ENCODE measurements around the gene LYSMD3.

The LYSMD3 gene

DNA sequence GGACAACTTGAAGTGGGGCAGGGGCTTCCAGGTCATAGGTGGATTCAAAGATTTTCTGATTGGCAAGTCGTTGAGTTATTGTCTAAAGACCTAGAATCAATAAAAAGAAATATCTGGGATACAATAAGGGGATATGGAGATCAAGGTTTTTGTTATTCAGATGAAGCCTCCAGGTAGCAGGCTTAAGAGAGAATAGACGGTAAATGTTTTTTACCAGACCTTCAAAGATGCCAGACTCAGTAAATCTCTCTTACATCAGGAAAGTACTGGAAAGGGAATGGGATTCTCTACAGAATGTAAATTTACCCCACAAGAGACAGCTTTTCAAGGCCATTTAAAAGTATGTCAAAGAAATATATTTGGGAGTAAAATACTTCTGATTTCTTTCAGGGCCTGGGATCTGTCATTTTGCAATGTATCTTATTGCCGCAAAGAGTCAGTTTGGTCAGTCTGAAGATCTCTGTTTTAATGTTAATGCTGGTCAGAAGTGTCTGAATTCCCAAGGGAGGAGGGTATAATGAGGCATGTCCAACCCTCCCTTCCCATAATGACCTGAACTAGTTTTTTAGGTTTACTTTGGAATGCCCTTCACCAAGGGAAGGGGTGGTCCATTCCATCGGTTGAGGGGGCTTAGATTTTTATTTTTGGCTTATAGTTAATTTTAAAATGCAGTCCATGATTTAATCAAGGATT, 13.6 kb upstream of the LYSMD3 start:
- TF ChIP-seq, protein P1, sequence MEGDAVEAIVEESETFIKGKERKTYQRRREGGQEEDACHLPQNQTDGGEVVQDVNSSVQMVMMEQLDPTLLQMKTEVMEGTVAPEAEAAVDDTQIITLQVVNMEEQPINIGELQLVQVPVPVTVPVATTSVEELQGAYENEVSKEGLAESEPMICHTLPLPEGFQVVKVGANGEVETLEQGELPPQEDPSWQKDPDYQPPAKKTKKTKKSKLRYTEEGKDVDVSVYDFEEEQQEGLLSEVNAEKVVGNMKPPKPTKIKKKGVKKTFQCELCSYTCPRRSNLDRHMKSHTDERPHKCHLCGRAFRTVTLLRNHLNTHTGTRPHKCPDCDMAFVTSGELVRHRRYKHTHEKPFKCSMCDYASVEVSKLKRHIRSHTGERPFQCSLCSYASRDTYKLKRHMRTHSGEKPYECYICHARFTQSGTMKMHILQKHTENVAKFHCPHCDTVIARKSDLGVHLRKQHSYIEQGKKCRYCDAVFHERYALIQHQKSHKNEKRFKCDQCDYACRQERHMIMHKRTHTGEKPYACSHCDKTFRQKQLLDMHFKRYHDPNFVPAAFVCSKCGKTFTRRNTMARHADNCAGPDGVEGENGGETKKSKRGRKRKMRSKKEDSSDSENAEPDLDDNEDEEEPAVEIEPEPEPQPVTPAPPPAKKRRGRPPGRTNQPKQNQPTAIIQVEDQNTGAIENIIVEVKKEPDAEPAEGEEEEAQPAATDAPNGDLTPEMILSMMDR (IDR thresholded peaks at IDR 0.05; ENCODE audit: borderline replicate concordance, control extremely low read depth, extremely low read depth, insufficient read depth, missing control alignments) = no peak

DNA sequence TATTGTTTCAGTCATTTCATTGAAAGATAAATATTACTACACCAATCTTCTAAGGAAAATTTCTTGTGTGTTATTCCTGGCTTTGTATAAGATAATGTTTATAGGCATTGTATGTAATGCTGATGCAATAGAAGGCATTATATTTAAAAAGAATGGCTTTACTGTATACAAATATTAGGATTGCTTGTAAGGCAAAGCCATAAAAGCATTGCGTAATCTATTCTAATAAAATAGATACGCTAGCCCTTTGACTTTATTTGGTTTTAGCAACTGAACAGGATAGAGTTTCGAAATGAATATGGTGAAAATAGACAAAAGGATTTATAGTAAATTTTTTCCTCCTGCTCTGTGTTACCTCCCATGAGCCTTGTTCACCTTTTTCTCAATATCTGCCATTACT, 5.5 kb upstream of the LYSMD3 start:
- no peak for DNase-seq (ENCODE audit: low spot score)
- in situ Hi-C loops (cut with MboI; ENCODE audit: low sequenced_read_pairs, unreplicated experiment) = no loop called here
- TF ChIP-seq, protein P1 (IDR thresholded peaks at IDR 0.05; ENCODE audit: borderline replicate concordance, control extremely low read depth, extremely low read depth, insufficient read depth, missing control alignments) = no peak

More for the DNA sequence above, 13.6 kb upstream of the LYSMD3 start:
- in situ Hi-C loops (cut with MboI; ENCODE audit: low sequenced_read_pairs, unreplicated experiment) = no loop called here
- no peak for DNase-seq (ENCODE audit: low spot score)

DNA sequence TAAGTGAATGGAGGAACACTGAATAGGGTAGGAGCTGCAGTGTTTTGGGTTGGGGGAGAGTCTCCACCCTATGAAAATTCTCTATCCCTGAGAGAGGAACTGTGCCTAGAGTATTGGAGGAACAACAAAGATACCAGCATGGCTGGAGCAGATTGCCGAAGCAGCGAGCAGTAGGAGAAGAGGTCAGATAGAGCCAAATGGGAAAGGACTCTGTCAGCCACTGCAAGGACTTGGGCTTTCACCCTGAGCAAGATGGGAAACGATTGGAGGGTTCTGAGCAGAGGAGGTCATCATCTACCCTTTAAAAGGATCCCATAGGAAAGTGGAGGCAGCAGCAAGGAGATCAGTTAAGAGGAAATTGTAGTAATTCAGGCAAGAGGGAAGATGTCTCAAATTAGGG, 4.4 kb upstream of the LYSMD3 start:
- DNase-seq (ENCODE audit: low spot score) = no peak
- TF ChIP-seq, protein P1 (IDR thresholded peaks at IDR 0.05; ENCODE audit: borderline replicate concordance, control extremely low read depth, extremely low read depth, insufficient read depth, missing control alignments) = no peak
- in situ Hi-C loops (cut with MboI; ENCODE audit: low sequenced_read_pairs, unreplicated experiment) = no loop called here

DNA sequence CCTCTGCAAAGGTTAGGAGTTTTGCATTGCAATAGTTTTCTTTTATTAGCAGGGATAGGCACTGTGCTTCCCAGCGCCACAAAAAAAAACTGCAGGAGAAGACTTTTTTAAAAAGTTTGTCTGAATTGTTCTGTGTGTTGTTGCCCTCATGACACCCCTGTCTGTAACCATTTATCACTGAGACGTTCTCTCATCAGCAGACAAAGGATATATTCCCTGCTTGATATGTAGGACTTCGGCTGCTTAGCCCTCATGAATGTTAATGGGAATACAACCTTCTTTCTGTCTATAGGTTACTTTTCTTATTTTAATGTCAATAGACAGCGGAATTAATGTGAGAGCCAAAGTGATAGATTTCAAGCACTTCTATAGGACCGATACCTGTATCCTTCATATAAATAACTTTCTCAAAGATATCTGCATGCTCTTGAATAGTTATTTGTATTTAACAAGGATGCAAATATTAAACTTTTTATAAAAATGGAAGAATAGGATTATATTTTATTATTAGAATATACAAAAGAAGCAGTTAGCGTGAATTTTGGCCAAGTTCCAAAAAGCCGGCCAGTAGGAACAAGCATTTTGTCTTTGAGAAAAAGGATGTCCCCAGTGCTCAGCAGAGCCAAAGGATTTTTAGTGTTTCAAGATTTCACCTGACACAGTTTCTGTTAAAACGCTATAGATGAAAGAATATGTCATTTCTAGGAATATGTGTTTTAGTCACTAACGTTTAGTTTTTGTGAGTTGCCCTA, 1.5 kb upstream of the LYSMD3 start:
- in situ Hi-C loops (cut with MboI; ENCODE audit: low sequenced_read_pairs, unreplicated experiment) = no loop called here
- TF ChIP-seq, protein P1 (IDR thresholded peaks at IDR 0.05; ENCODE audit: borderline replicate concordance, control extremely low read depth, extremely low read depth, insufficient read depth, missing control alignments) = no peak
- DNase-seq (ENCODE audit: low spot score) = no peak

DNA sequence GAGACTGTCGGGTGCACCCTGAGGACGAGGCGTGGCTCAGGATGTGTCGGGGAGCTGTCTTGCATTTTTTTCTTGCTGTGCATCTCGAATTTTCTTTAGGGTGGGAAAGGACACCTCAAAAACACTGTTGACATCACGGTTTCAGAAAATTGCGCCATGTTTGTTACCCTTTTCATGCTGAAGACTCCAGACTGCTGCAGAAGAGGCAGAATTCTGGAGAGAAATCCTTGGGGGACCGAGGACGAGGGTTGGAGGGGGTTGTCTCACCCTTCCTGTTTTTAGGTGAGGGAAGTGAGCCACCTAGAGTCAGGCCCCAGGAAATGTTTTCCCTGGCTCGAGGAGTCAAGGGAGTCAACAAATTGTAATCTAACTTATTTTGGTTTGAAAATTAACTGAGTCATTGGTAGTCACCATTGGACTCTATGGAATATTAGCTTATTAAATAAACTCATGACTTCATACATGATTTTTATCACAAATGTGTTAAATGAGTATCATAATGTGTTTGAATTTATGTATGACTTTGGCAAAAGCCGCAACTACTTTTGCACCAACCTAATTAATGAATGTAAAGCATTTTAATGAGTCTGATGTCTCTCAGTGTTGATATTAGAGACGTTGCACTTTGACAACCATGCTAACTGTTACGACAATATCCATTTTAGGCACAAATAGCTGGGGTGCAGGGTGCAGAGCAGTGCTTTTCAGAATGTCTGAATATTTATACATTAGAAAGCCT, 724 bp upstream of the LYSMD3 start:
- TF ChIP-seq, protein P1 (IDR thresholded peaks at IDR 0.05; ENCODE audit: borderline replicate concordance, control extremely low read depth, extremely low read depth, insufficient read depth, missing control alignments) = peak; percentile 81
- peak; percentile 57 for DNase-seq (ENCODE audit: low spot score)
- in situ Hi-C loops (cut with MboI; ENCODE audit: low sequenced_read_pairs, unreplicated experiment) = no loop called here

DNA sequence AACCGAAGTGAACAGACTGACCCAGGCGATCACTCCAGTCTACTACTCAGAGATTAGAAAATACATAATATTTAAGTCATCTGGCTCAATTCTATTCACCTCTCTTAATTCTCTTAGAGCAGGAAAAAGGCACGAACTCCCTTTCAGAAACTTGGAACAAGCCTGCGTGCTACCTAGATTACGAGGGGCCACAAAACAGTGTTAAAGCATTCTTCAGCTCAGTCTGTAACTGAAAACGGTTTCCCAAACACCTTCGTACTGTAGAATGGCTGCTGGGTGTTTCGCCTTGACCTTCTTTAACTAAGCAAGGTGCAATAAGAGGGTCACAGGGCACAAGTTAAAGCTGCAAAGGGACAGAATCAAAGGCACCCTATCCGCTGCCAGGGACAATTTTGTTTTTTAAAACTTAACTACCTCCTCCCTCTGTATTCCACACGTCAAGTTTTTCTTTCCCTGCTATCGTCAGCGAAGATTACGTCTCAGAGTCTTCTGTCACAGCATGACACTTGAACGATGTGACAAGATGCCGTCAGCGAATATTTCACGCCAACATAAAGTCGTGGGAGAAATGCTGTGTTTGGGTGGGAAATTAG, 687 bp downstream of the LYSMD3 start:
- in situ Hi-C loops (cut with MboI; ENCODE audit: low sequenced_read_pairs, unreplicated experiment) = no loop called here
- TF ChIP-seq, protein P1 (IDR thresholded peaks at IDR 0.05; ENCODE audit: borderline replicate concordance, control extremely low read depth, extremely low read depth, insufficient read depth, missing control alignments) = no peak
- no peak for DNase-seq (ENCODE audit: low spot score)
